Psoas muscle (tissue), 8 donors: ENCODE data around the gene BBLN. TPM values are rescaled to one million over a fixed set of nuclear protein-coding genes. Genes with fewer than 3 reads are reported as not detected.

Experiments
- ATAC-seq, 4 donors: fragments of 200-7000 bp; cut with Tn5 transposase; one replicate each; pipeline ENCODE4 v1.9.1; 2020; ENCODE audit warnings: moderate library complexity in 3 of 4, mild to moderate bottlenecking in 2 of 4
- DNase-seq, 2 donors: peaks; one replicate each; pipeline ENCODE4 v3.0.0-alpha.2; 2020
- H3K27ac ChIP-seq: fragments of 200-600 bp; one replicate; pipeline ENCODE4 v1.8.0; 2022
- H3K27me3 ChIP-seq, 3 donors: fragments of 200-600 bp in 1 of 3; one replicate each; pipeline versions ENCODE4 v1.6.1 to v1.8.0; 2013 to 2022; ENCODE audit warnings: low read length in 2 of 3, mild to moderate bottlenecking in 2 of 3, moderate library complexity in 1 of 3; ENCODE audit not compliant: insufficient read depth in 3 of 3
- H3K36me3 ChIP-seq, 2 donors: fragments of 200-600 bp in 1 of 2; one replicate each; pipeline versions ENCODE4 v1.6.1 to v1.8.0; 2013 to 2022; ENCODE audit warnings: low read depth in 1 of 2, mild to moderate bottlenecking in 1 of 2, moderate library complexity in 1 of 2; ENCODE audit not compliant: insufficient read depth in 1 of 2
- H3K4me1 ChIP-seq: fragments of 200-600 bp; one replicate; pipeline ENCODE4 v1.8.0; 2022
- H3K4me3 ChIP-seq: fragments of 200-600 bp; one replicate; pipeline ENCODE4 v1.8.0; 2022; ENCODE audit warnings: mild to moderate bottlenecking
- H3K9me3 ChIP-seq: fragments of 200-600 bp; one replicate; pipeline ENCODE4 v1.8.0; 2022
- CTCF ChIP-seq: fragments of 200-600 bp; IDR thresholded peaks from one replicate; pipeline ENCODE4 v1.8.0; 2022; ENCODE audit warnings: antibody characterized with exemption
- WGBS, 3 donors: extraction: QIAGEN DNeasy Blood & Tissue Kit; methylation state at CpG; one replicate each; pipeline versions ENCODE4 v1.1.6 to v1.1.7; 2013; 5-methylcytosine and 5-hydroxymethylcytosine counted together
- intact Hi-C, 2 donors: fragments of 100-400 bp; cut with DNase I; formaldehyde crosslinking; loops; one replicate each; pipeline versions ENCODE4 v1.11.0 to v1.14.2; 2022
- polyA plus RNA-seq, 3 donors: library from polyadenylated mRNA; stranded (reverse); fragments of 200-250 nt; gene quantifications; one replicate each; pipeline ENCODE4 v1.2.3, GENCODE V29; 2013
- total RNA-seq, 4 donors: library from RNA; stranded (reverse); fragmentation: NEBNext Ultra II Directional in 2 of 4; extraction: Animal tissue kit (Norgen Biotek cat#: 25700) in 2 of 4; gene quantifications; one replicate each; pipeline versions ENCODE4 v1.2.1 to v1.2.4, GENCODE V29; 2021 to 2023
- donor health status: healthy with polysubstance abuse.
- donor health status: DM: no; HTN: no; CAD: no; lungs with moderate emphysema.
- donor health status: Bipolar disorder and iron deficiency.
- donor health status: healthy.
- donor health status: DM: yes; HTN: yes; CAD: no.
- donor health status: DM: no; HTN: no; CAD: no.
- donor health status: DM: no; HTN: no; CAD: no.
- donor health status: DM: yes; HTN: yes; CAD: no.

Gene BBLN
- total and polyA plus RNA-seq, 7 donors: 14.0 to 36.2 (median 21.3) TPM

GRCh38 chr9:128124873-128125579, 35.0 kb upstream of the BBLN start:
- Histone ChIP-seq H3K36me3 (peaks cover 0 to 57% of the 10 kb centered on the region in 2 donors), H3K27me3 (no peaks in the 10 kb centered on the region), H3K4me1 (peaks cover 31% of the 10 kb centered on the region), H3K27ac (no peak overlapping the region), H3K9me3 (no peaks in the 10 kb centered on the region), H3K4me3 (peak overlapping the region; percentile 98)
- ATAC-seq (no peak), DNase-seq (peak; percentile 65 to 74)
- TF ChIP-seq CTCF: peak; percentile 29
- intact Hi-C loops: no loop called here
- 60 to 62% (median 62%) methylated on average over 16 of the region's 16 CpGs for WGBS, 3 donors

GRCh38 chr9:128125580-128126354, 34.3 kb upstream of the BBLN start:
- 29 to 38% (median 37%) methylated on average over 10 of the region's 10 CpGs for WGBS, 3 donors
- no peak overlapping the region for H3K27ac ChIP-seq
- peak; percentile 10 to 48 for DNase-seq

DNA sequence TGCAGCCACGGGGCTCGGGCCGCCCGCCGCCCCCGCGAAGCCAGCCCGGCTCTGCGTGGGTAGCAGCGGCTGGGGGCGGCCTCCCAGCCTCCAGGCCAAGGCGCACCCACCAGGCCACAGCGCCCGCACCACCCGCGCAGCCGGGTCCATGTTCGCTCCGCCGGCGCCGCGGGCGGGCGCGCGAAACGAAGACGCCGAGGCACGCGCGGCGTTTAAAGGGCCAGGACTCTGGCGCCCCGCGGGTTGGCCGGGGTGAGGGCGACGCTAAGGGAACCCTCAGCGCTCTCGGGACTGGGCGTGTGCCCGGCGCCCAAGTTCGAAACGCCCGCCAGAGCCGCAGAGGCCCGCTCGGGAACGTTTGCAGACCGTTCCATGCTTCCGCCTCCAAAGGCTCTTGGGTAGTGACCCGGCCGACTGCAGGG, 32.5 kb upstream of the BBLN start, which contains the start of gene PTGES2:
Gene PTGES2, minus strand, starts transcription at position 162 of the 422 bp plus-strand sequence. Its CDS starts 12 bp downstream, at position 150.
- ATAC-seq (peak; percentile 83 to 88 (median 84)), DNase-seq (peak; percentile 93 to 94)
- H3K36me3 ChIP-seq: peaks cover 0 to 32% of the 10 kb centered on the region in 2 donors
- peak within 1 kb of the TSS; percentile 95 for H3K27ac ChIP-seq
- H3K27me3 ChIP-seq: no peaks in the 10 kb centered on the region
- H3K4me3 ChIP-seq: peak within 1 kb of the TSS; percentile 98
- TF ChIP-seq CTCF: no peak
- intact Hi-C loops: no loop called here
- peaks cover 31% of the 10 kb centered on the region for H3K4me1 ChIP-seq
- WGBS, 3 donors: 0 to 1% (median 0%) methylated on average over 41 to 56 of the region's 56 CpGs
- H3K9me3 ChIP-seq: no peaks in the 10 kb centered on the region

More at GRCh38 chr9:128125580-128126354, 34.3 kb upstream of the BBLN start:
- Histone ChIP-seq H3K36me3 (peaks cover 0 to 50% of the 10 kb centered on the region in 2 donors), H3K4me3 (peak overlapping the region; percentile 98), H3K4me1 (peaks cover 31% of the 10 kb centered on the region), H3K27me3 (no peaks in the 10 kb centered on the region), H3K9me3 (no peaks in the 10 kb centered on the region)
- intact Hi-C loops: no loop called here
- TF ChIP-seq CTCF: no peak
- no peak for ATAC-seq

GRCh38 chr9:128127990-128128835, 31.9 kb upstream of the BBLN start:
- peak overlapping the region; percentile 95 for H3K27ac ChIP-seq
- no peaks in the 10 kb centered on the region for H3K9me3 ChIP-seq
- ATAC-seq (peak; percentile 87 to 92 (median 90)), DNase-seq (peak; percentile 87 to 90)
- intact Hi-C loops: no loop called here
- H3K27me3 ChIP-seq: no peaks in the 10 kb centered on the region
- peaks cover 31% of the 10 kb centered on the region for H3K4me1 ChIP-seq
- H3K36me3 ChIP-seq: peaks cover 0 to 26% of the 10 kb centered on the region in 2 donors
- peak overlapping the region; percentile 98 for H3K4me3 ChIP-seq
- WGBS, 3 donors: 0% methylated on average over 66 to 82 of the region's 82 CpGs
- no peak for TF ChIP-seq CTCF
